Neuronal stem cell (in vitro differentiated cells): ENCODE data around the gene GLTP.

ENCODE experiments used
- DNase-seq: peaks from one replicate; pipeline ENCODE4 v3.0.0-alpha.2; 2013; ENCODE audit warnings: low spot score
- H2AFZ ChIP-seq: one replicate; pipeline ENCODE4 v1.6.1; 2013; ENCODE audit warnings: mild to moderate bottlenecking, low read length, inconsistent platforms
- H2AK5ac ChIP-seq: 2 replicates; pipeline ENCODE4 v1.6.1; 2013; ENCODE audit warnings: low read depth, mild to moderate bottlenecking, inconsistent platforms, low read length, moderate library complexity, mixed read lengths
- H2BK120ac ChIP-seq: 2 replicates; pipeline ENCODE4 v1.6.1; 2013; ENCODE audit warnings: low read depth, mild to moderate bottlenecking, inconsistent platforms, low read length, moderate library complexity, mixed read lengths
- H2BK12ac ChIP-seq: one replicate; pipeline ENCODE4 v1.6.1; 2013; ENCODE audit warnings: low read length, inconsistent platforms
- H2BK15ac ChIP-seq: 2 replicates; pipeline ENCODE4 v1.6.1; 2013; ENCODE audit warnings: mild to moderate bottlenecking, low read length, inconsistent platforms, mixed read lengths
- H2BK5ac ChIP-seq: one replicate; pipeline ENCODE4 v1.6.1; 2013; ENCODE audit warnings: inconsistent platforms, mild to moderate bottlenecking, low read length, moderate library complexity
- H3K14ac ChIP-seq: one replicate; pipeline ENCODE4 v1.6.1; 2013; ENCODE audit warnings: low read length, inconsistent platforms
- H3K18ac ChIP-seq: 2 replicates; pipeline ENCODE4 v1.6.1; 2013; ENCODE audit warnings: low read length, inconsistent platforms
- H3K23ac ChIP-seq: 2 replicates; pipeline ENCODE4 v1.6.1; 2013; ENCODE audit warnings: low read depth, mild to moderate bottlenecking, mixed read lengths, low read length, inconsistent platforms; ENCODE audit not compliant: poor library complexity
- H3K27ac ChIP-seq: replicated peaks from 3 replicates; pipeline ENCODE4 v1.5.1; 2013; ENCODE audit warnings: low read length, inconsistent platforms
- H3K27me3 ChIP-seq, 3 experiments: 2 replicates each; pipeline ENCODE4 v1.6.1; 2013; ENCODE audit warnings: low read length in 3 of 3, mild to moderate bottlenecking in 2 of 3, inconsistent platforms in 1 of 3, low read depth in 1 of 3, mixed read lengths in 1 of 3, moderate library complexity in 1 of 3; ENCODE audit not compliant: control insufficient read depth in 3 of 3, insufficient read depth in 3 of 3
- H3K36me3 ChIP-seq, 2 donors: replicated peaks in 1 of 2; 2 replicates each; pipeline ENCODE4 v1.6.1; 2013; ENCODE audit warnings: low read length in 2 of 2; ENCODE audit not compliant: control insufficient read depth in 2 of 2, insufficient read depth in 2 of 2
- H3K4ac ChIP-seq: 2 replicates; pipeline ENCODE4 v1.6.1; 2013; ENCODE audit warnings: inconsistent platforms, mild to moderate bottlenecking, low read length, moderate library complexity
- H3K4me1 ChIP-seq, 2 donors: 1 replicate in 1 of 2; 2 replicates in 1 of 2; pipeline ENCODE4 v1.6.1; 2013; ENCODE audit warnings: low read length in 2 of 2, low read depth in 1 of 2; ENCODE audit not compliant: control insufficient read depth in 2 of 2, insufficient read depth in 1 of 2
- H3K4me2 ChIP-seq: one replicate; pipeline ENCODE4 v1.6.1; 2013; ENCODE audit warnings: mild to moderate bottlenecking, low read length, inconsistent platforms; ENCODE audit not compliant: insufficient read depth, poor library complexity, severe bottlenecking
- H3K4me3 ChIP-seq, 2 donors: 2 replicates each; pipeline ENCODE4 v1.5.1; 2013; ENCODE audit warnings: low read length in 2 of 2, mild to moderate bottlenecking in 2 of 2, inconsistent platforms in 1 of 2, moderate library complexity in 1 of 2
- H3K79me1 ChIP-seq: one replicate; pipeline ENCODE4 v1.6.1; 2013; ENCODE audit warnings: low read depth, mild to moderate bottlenecking, inconsistent platforms, low read length, moderate library complexity
- H3K9ac ChIP-seq: one replicate; pipeline ENCODE4 v1.6.1; 2013; ENCODE audit warnings: mild to moderate bottlenecking, low read depth, low read length, inconsistent platforms; ENCODE audit not compliant: poor library complexity
- H3K9me3 ChIP-seq, 2 donors: replicated peaks in 1 of 2; 2 replicates each; pipeline versions ENCODE3 to v1.6.1; 2013; ENCODE audit warnings: low read length in 2 of 2, mild to moderate bottlenecking in 2 of 2, inconsistent platforms in 1 of 2, low read depth in 1 of 2, mixed read lengths in 1 of 2, moderate library complexity in 1 of 2; ENCODE audit not compliant: control insufficient read depth in 2 of 2, insufficient read depth in 1 of 2
- H4K8ac ChIP-seq: one replicate; pipeline ENCODE4 v1.6.1; 2013; ENCODE audit warnings: low read depth, mild to moderate bottlenecking, inconsistent platforms, low read length, moderate library complexity
- H4K91ac ChIP-seq: one replicate; pipeline ENCODE4 v1.6.1; 2013; ENCODE audit warnings: low read length, low read depth, mild to moderate bottlenecking, inconsistent platforms; ENCODE audit not compliant: poor library complexity
- WGBS, 2 donors: extraction: QIAGEN DNeasy Blood & Tissue Kit; methylation state at CpG; one replicate each; pipeline ENCODE4 v1.1.7; 2013; ENCODE audit warnings: missing lambda C conversion rate in 2 of 2, mixed read lengths in 1 of 2; ENCODE audit not compliant: insufficient read length in 2 of 2, insufficient replicate concordance in 1 of 2; ENCODE audit errors: extremely low coverage in 2 of 2; 5-methylcytosine and 5-hydroxymethylcytosine counted together

The GLTP gene

GRCh38 chr12:109820816-109821381, 59.4 kb downstream of the GLTP start:
- no peak for DNase-seq
- Histone ChIP-seq H2BK120ac (no peak overlapping the region), H3K4me3 (no peak overlapping the region), H3K18ac (no peak overlapping the region), H3K23ac (no peak overlapping the region), H2BK15ac (no peak overlapping the region), H3K36me3 (no peaks in the 10 kb centered on the region), H3K27me3 (peaks cover 0 to 13% (median 0%) of the 10 kb centered on the region in 3 experiments), H3K9ac (peak overlapping the region; percentile 2), H2BK5ac (no peak overlapping the region), H3K4me1 (peaks cover 4 to 8% of the 10 kb centered on the region in 2 donors), H3K4me2 (no peak overlapping the region), H3K79me1 (no peaks in the 10 kb centered on the region), H2AFZ (no peak overlapping the region), H3K27ac (no peak overlapping the region), H2AK5ac (no peak overlapping the region), H4K8ac (no peak overlapping the region), H4K91ac (no peak overlapping the region), H3K9me3 (no peaks in the 10 kb centered on the region), H3K4ac (no peak overlapping the region), H3K14ac (no peak overlapping the region), H2BK12ac (no peak overlapping the region)
- no CpG with 5 or more reads among the region's 16 CpGs for WGBS, 2 donors

GRCh38 chr12:109818905-109819500, 61.3 kb downstream of the GLTP start:
- Histone ChIP-seq H2BK5ac (no peak overlapping the region), H3K9ac (no peak overlapping the region), H3K4me3 (peak overlapping the region in 1 of 2 donors; percentile 25), H3K18ac (peak overlapping the region; percentile 92), H3K4me1 (peaks cover 4 to 8% of the 10 kb centered on the region in 2 donors), H2AK5ac (peak overlapping the region; percentile 5), H3K9me3 (no peaks in the 10 kb centered on the region), H3K36me3 (no peaks in the 10 kb centered on the region), H3K79me1 (no peaks in the 10 kb centered on the region), H3K27me3 (peaks cover 0 to 6% (median 0%) of the 10 kb centered on the region in 3 experiments), H2AFZ (no peak overlapping the region), H2BK15ac (no peak overlapping the region), H2BK120ac (no peak overlapping the region), H3K4ac (no peak overlapping the region), H4K8ac (no peak overlapping the region), H4K91ac (no peak overlapping the region), H3K27ac (no peak overlapping the region), H3K4me2 (no peak overlapping the region), H3K14ac (peak overlapping the region; percentile 94), H3K23ac (peak overlapping the region; percentile 22), H2BK12ac (peak overlapping the region; percentile 86)
- no CpG with 5 or more reads among the region's 10 CpGs for WGBS, 2 donors
- DNase-seq, result no peak

- no peak for DNase-seq
- Histone ChIP-seq H4K91ac (no peak overlapping the region), H3K18ac (no peak overlapping the region), H2BK5ac (no peak overlapping the region), H2BK15ac (no peak overlapping the region), H3K23ac (no peak overlapping the region), H3K4me2 (no peak overlapping the region), H2BK120ac (no peak overlapping the region), H3K27me3 (peaks cover 0 to 6% (median 0%) of the 10 kb centered on the region in 3 experiments), H2BK12ac (no peak overlapping the region), H3K4me1 (peaks cover 4 to 8% of the 10 kb centered on the region in 2 donors), H3K4ac (no peak overlapping the region), H3K4me3 (no peak overlapping the region), H3K9me3 (no peaks in the 10 kb centered on the region), H3K79me1 (no peaks in the 10 kb centered on the region), H3K36me3 (no peaks in the 10 kb centered on the region), H3K14ac (no peak overlapping the region), H4K8ac (no peak overlapping the region), H3K27ac (no peak overlapping the region), H3K9ac (no peak overlapping the region), H2AFZ (no peak overlapping the region), H2AK5ac (peak overlapping the region; percentile 56)
- WGBS, 2 donors, result no CpG with 5 or more reads among the region's 9 CpGs
These were observed 62.1 kb downstream of the GLTP start for GRCh38 chr12:109818253-109818652.

- peaks cover 0 to 4% (median 0%) of the 10 kb centered on the region in 3 experiments for H3K27me3 ChIP-seq
- peak overlapping the region; percentile 56 for H2AK5ac ChIP-seq
- H2BK15ac ChIP-seq, result peak overlapping the region; percentile 3
- no peak overlapping the region for H2BK5ac ChIP-seq
- H2BK120ac ChIP-seq, result no peak overlapping the region
- peaks cover 4 to 8% of the 10 kb centered on the region in 2 donors for H3K4me1 ChIP-seq
- H3K9ac ChIP-seq, result no peak overlapping the region
- no peak overlapping the region for H3K4me2 ChIP-seq
- no CpG with 5 or more reads among the region's 8 CpGs for WGBS, 2 donors
- no peak overlapping the region for H3K18ac ChIP-seq
- DNase-seq, result no peak
- no peaks in the 10 kb centered on the region for H3K9me3 ChIP-seq
- no peak overlapping the region for H2AFZ ChIP-seq
- H3K23ac ChIP-seq, result no peak overlapping the region
- H3K27ac ChIP-seq, result no peak overlapping the region
- no peak overlapping the region for H3K4ac ChIP-seq
- H3K79me1 ChIP-seq, result no peaks in the 10 kb centered on the region
- no peaks in the 10 kb centered on the region for H3K36me3 ChIP-seq
- H4K91ac ChIP-seq, result no peak overlapping the region
- peak overlapping the region; percentile 19 for H4K8ac ChIP-seq
- no peak overlapping the region for H2BK12ac ChIP-seq
- no peak overlapping the region for H3K14ac ChIP-seq
- no peak overlapping the region for H3K4me3 ChIP-seq
These were observed 62.6 kb downstream of the GLTP start for GRCh38 chr12:109817627-109818231.
